ENCODE data around the gene ATIC.

DNA sequence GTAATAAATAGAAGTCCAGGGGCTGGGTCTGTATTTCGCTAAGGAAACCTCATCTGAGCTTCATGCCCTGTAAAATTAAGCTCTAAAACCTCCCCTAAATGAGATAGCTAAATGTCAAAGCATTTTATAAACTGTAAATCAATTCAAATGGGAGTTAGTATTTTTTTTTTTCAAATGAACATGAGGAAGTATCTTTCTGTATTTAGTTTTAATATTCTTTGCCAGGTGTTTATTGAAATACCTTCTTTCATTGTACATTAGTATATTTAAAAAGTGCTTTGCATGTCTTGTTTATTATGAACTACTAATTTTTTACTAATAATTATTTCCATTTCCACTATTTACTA is 47.7 kb downstream of the ATIC start:
- TF ChIP-seq PHF8 (IDR thresholded peaks at IDR 0.05; ENCODE audit: borderline replicate concordance, low read depth) (no peak), RFX5 (IDR thresholded peaks at IDR 0.05) (no peak), RAD21 (conservative IDR thresholded peaks at IDR 0.05 in 1 of 2, IDR thresholded peaks at IDR 0.05 in 1 of 2) (no peak), EHMT2 (IDR thresholded peaks at IDR 0.05; ENCODE audit: low read depth) (no peak), POLR2A (IDR thresholded peaks at IDR 0.05; ENCODE audit: low read length) (no peak), CEBPB (IDR thresholded peaks at IDR 0.05) (no peak), CHD4 (IDR thresholded peaks at IDR 0.05; ENCODE audit: borderline replicate concordance) (no peak)
- TF ChIP-seq, protein P1, sequence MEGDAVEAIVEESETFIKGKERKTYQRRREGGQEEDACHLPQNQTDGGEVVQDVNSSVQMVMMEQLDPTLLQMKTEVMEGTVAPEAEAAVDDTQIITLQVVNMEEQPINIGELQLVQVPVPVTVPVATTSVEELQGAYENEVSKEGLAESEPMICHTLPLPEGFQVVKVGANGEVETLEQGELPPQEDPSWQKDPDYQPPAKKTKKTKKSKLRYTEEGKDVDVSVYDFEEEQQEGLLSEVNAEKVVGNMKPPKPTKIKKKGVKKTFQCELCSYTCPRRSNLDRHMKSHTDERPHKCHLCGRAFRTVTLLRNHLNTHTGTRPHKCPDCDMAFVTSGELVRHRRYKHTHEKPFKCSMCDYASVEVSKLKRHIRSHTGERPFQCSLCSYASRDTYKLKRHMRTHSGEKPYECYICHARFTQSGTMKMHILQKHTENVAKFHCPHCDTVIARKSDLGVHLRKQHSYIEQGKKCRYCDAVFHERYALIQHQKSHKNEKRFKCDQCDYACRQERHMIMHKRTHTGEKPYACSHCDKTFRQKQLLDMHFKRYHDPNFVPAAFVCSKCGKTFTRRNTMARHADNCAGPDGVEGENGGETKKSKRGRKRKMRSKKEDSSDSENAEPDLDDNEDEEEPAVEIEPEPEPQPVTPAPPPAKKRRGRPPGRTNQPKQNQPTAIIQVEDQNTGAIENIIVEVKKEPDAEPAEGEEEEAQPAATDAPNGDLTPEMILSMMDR (IDR thresholded peaks at IDR 0.05) = no peak

Data from A549 (cell line).